ENCODE measurements around the gene GADL1.

The GADL1 gene

GRCh38 chr3:30894521-30895251 is at the start of gene GADL1:
TSS of gene GADL1 (minus strand) at chr3:30894661. CDS start at chr3:30894614, 47 bp downstream.
- Mint-ChIP-seq H3K4me1 (peaks cover 16% of the 10 kb centered on the region), H3K27ac (no peak within 1 kb of the TSS), H3K27me3 (peaks cover 37% of the 10 kb centered on the region), H3K9me3 (no peaks in the 10 kb centered on the region), H3K4me3 (peak within 1 kb of the TSS; percentile 70), H3K36me3 (no peaks in the 10 kb centered on the region)
- peak; percentile 51 for DNase-seq
- CTCF ChIA-PET: no interaction called here

- Mint-ChIP-seq H3K9me3 (peaks cover 5% of the 10 kb centered on the region), H3K27ac (no peak overlapping the region), H3K4me3 (no peak overlapping the region), H3K4me1 (peaks cover 1% of the 10 kb centered on the region), H3K36me3 (no peaks in the 10 kb centered on the region), H3K27me3 (no peaks in the 10 kb centered on the region)
- no peak for DNase-seq
- CTCF ChIA-PET: no interaction called here
These were observed 49.7 kb upstream of the GADL1 start for GRCh38 chr3:30944124-30944523.

GRCh38 chr3:30943206-30943605 is 48.7 kb upstream of the GADL1 start:
- no peak for DNase-seq
- CTCF ChIA-PET: no interaction called here
- H3K36me3 Mint-ChIP-seq: no peaks in the 10 kb centered on the region
- no peaks in the 10 kb centered on the region for H3K4me1 Mint-ChIP-seq
- peaks cover 5% of the 10 kb centered on the region for H3K27me3 Mint-ChIP-seq
- peaks cover 5% of the 10 kb centered on the region for H3K9me3 Mint-ChIP-seq
- H3K27ac Mint-ChIP-seq: no peak overlapping the region
- no peak overlapping the region for H3K4me3 Mint-ChIP-seq

GRCh38 chr3:30941342-30941741 is 46.9 kb upstream of the GADL1 start:
- CTCF ChIA-PET: interaction anchor here (0.7 kb wide), 1 partner anchor 172 kb away, joined by 3 read pairs; no protein-coding TSS in a partner anchor
- peaks cover 4% of the 10 kb centered on the region for H3K9me3 Mint-ChIP-seq
- no peaks in the 10 kb centered on the region for H3K36me3 Mint-ChIP-seq
- no peak for DNase-seq
- peaks cover 5% of the 10 kb centered on the region for H3K27me3 Mint-ChIP-seq
- H3K4me3 Mint-ChIP-seq: no peak overlapping the region
- no peaks in the 10 kb centered on the region for H3K4me1 Mint-ChIP-seq
- H3K27ac Mint-ChIP-seq: no peak overlapping the region

- CTCF ChIA-PET: no interaction called here
- no peak overlapping the region for H3K4me3 Mint-ChIP-seq
- DNase-seq: no peak
- no peak overlapping the region for H3K27ac Mint-ChIP-seq
- H3K4me1 Mint-ChIP-seq: no peaks in the 10 kb centered on the region
- H3K27me3 Mint-ChIP-seq: peaks cover 5% of the 10 kb centered on the region
- H3K36me3 Mint-ChIP-seq: no peaks in the 10 kb centered on the region
- peaks cover 4% of the 10 kb centered on the region for H3K9me3 Mint-ChIP-seq
These were observed 46.3 kb upstream of the GADL1 start for GRCh38 chr3:30940740-30941139.

GRCh38 chr3:30934208-30934550 is 39.7 kb upstream of the GADL1 start:
- peak; percentile 28 for DNase-seq
- Mint-ChIP-seq H3K4me1 (peaks cover 6% of the 10 kb centered on the region), H3K4me3 (no peak overlapping the region), H3K36me3 (no peaks in the 10 kb centered on the region), H3K9me3 (no peaks in the 10 kb centered on the region), H3K27ac (no peak overlapping the region), H3K27me3 (peaks cover 5% of the 10 kb centered on the region)
- CTCF ChIA-PET: interaction anchor here (0.7 to 1.7 kb wide), 4 partner anchors 14 to 514 kb away, joined by 3 to 6 read pairs (median 4); no protein-coding TSS in a partner anchor

GRCh38 chr3:30933478-30934207 is 39.2 kb upstream of the GADL1 start:
- no peak overlapping the region for H3K4me3 Mint-ChIP-seq
- H3K4me1 Mint-ChIP-seq: peaks cover 6% of the 10 kb centered on the region
- CTCF ChIA-PET: interaction anchor here (0.8 to 1.7 kb wide), 3 partner anchors 197 to 515 kb away, joined by 3 to 6 read pairs (median 4); no protein-coding TSS in a partner anchor
- no peak for DNase-seq
- no peaks in the 10 kb centered on the region for H3K36me3 Mint-ChIP-seq
- no peak overlapping the region for H3K27ac Mint-ChIP-seq
- H3K9me3 Mint-ChIP-seq: no peaks in the 10 kb centered on the region
- peaks cover 3% of the 10 kb centered on the region for H3K27me3 Mint-ChIP-seq

GRCh38 chr3:30932513-30933098 is 38.1 kb upstream of the GADL1 start:
- Mint-ChIP-seq H3K36me3 (no peaks in the 10 kb centered on the region), H3K4me3 (no peak overlapping the region), H3K27me3 (no peaks in the 10 kb centered on the region), H3K4me1 (peaks cover 6% of the 10 kb centered on the region), H3K9me3 (no peaks in the 10 kb centered on the region), H3K27ac (no peak overlapping the region)
- CTCF ChIA-PET: no interaction called here
- DNase-seq: no peak

- Mint-ChIP-seq H3K27ac (no peak overlapping the region), H3K4me1 (no peaks in the 10 kb centered on the region), H3K4me3 (no peak overlapping the region), H3K36me3 (no peaks in the 10 kb centered on the region), H3K9me3 (peaks cover 4% of the 10 kb centered on the region), H3K27me3 (peaks cover 5% of the 10 kb centered on the region)
- CTCF ChIA-PET: no interaction called here
- no peak for DNase-seq
These were observed 30.3 kb upstream of the GADL1 start for GRCh38 chr3:30924763-30925162.

- Mint-ChIP-seq H3K9me3 (peaks cover 6% of the 10 kb centered on the region), H3K27ac (no peak overlapping the region), H3K4me1 (no peaks in the 10 kb centered on the region), H3K4me3 (no peak overlapping the region), H3K36me3 (no peaks in the 10 kb centered on the region), H3K27me3 (no peaks in the 10 kb centered on the region)
- DNase-seq: no peak
- CTCF ChIA-PET: interaction anchor here (1.3 kb wide), 1 partner anchor 15 kb away, joined by 3 read pairs; no protein-coding TSS in a partner anchor
These were observed 25.1 kb upstream of the GADL1 start for GRCh38 chr3:30919564-30919963.

GRCh38 chr3:30918761-30919160 is 24.3 kb upstream of the GADL1 start:
- Mint-ChIP-seq H3K27me3 (no peaks in the 10 kb centered on the region), H3K4me1 (no peaks in the 10 kb centered on the region), H3K36me3 (no peaks in the 10 kb centered on the region), H3K4me3 (no peak overlapping the region), H3K27ac (no peak overlapping the region), H3K9me3 (peaks cover 6% of the 10 kb centered on the region)
- CTCF ChIA-PET: no interaction called here
- no peak for DNase-seq

- Mint-ChIP-seq H3K4me1 (no peaks in the 10 kb centered on the region), H3K27ac (no peak overlapping the region), H3K36me3 (no peaks in the 10 kb centered on the region), H3K4me3 (no peak overlapping the region), H3K9me3 (peaks cover 4% of the 10 kb centered on the region), H3K27me3 (no peaks in the 10 kb centered on the region)
- CTCF ChIA-PET: interaction anchor here (0.6 to 0.7 kb wide), 2 partner anchors 114 to 567 kb away, joined by 3 read pairs; no protein-coding TSS in a partner anchor
- DNase-seq: no peak
These were observed 21.3 kb upstream of the GADL1 start for GRCh38 chr3:30915782-30916181.

- Mint-ChIP-seq H3K36me3 (no peaks in the 10 kb centered on the region), H3K27ac (no peak overlapping the region), H3K4me1 (no peaks in the 10 kb centered on the region), H3K9me3 (peaks cover 1% of the 10 kb centered on the region), H3K4me3 (no peak overlapping the region), H3K27me3 (peaks cover 4% of the 10 kb centered on the region)
- DNase-seq: no peak
- CTCF ChIA-PET: no interaction called here
These were observed 20.2 kb upstream of the GADL1 start for GRCh38 chr3:30914696-30915095.

GRCh38 chr3:30913176-30913575 is 18.7 kb upstream of the GADL1 start:
- no peak overlapping the region for H3K4me3 Mint-ChIP-seq
- H3K36me3 Mint-ChIP-seq: no peaks in the 10 kb centered on the region
- peaks cover 4% of the 10 kb centered on the region for H3K27me3 Mint-ChIP-seq
- no peak overlapping the region for H3K27ac Mint-ChIP-seq
- CTCF ChIA-PET: no interaction called here
- no peaks in the 10 kb centered on the region for H3K4me1 Mint-ChIP-seq
- DNase-seq: no peak
- no peaks in the 10 kb centered on the region for H3K9me3 Mint-ChIP-seq
